Breast epithelium (tissue), 3 donors: ENCODE results near the gene AGAP1.

Source experiments
- CTCF ChIP-seq, 3 donors: fragments of 450-650 bp; IDR thresholded peaks; one replicate each; pipeline ENCODE4 v1.5.1; 2016 to 2017; ENCODE audit warnings: antibody characterized with exemption in 3 of 3, mild to moderate bottlenecking in 3 of 3, moderate library complexity in 3 of 3
- POLR2A ChIP-seq: fragments of 450-650 bp; IDR thresholded peaks from one replicate; pipeline ENCODE4 v1.6.1; 2016; ENCODE audit warnings: antibody characterized with exemption, mild to moderate bottlenecking, moderate library complexity
- POLR2AphosphoS5 ChIP-seq, 3 donors: sonication (generic); formaldehyde crosslinking; IDR thresholded peaks; one replicate each; pipeline ENCODE4 v1.6.1; 2017; ENCODE audit warnings: antibody characterized with exemption in 3 of 3

DNA sequence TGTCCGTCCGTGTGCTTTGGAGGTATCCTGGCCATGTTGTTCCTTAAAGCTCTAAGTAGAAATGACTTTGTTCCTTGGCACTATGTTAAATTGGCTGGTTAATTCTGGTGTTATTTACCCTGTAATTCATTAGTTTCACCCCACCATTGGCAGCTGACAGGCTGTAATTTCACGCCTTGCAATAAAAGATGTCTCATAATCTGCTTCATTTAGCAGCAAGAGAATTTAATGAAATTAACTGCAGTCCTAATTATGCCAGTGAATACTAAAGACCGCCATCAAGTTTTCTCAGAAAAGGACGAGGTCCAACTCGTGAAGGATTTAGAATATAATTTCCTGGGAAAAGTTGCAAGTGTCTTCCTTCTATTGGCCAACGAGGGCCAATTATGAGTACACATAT lies 355.1 kb downstream of the AGAP1 start:
- TF ChIP-seq CTCF (IDR thresholded peaks at IDR 0.05) (no peak), POLR2A (no peak), POLR2AphosphoS5 (IDR thresholded peaks at IDR 0.05) (no peak)
